GM18909 (cell line): ENCODE measurements around the gene SUPT20HL1.
"Not testable (repeated sequence)": the region's sequence is repeated elsewhere in the genome, so short reads cannot be mapped to it uniquely, and the experiment has no call there.

ENCODE experiments used
- ATAC-seq: cut with Tn5 transposase; IDR thresholded peaks from one replicate; pipeline ENCODE4 v1.9.1; 2021; ENCODE audit warnings: mild to moderate bottlenecking; ENCODE audit not compliant: unreplicated experiment, poor library complexity

The SUPT20HL1 gene

GRCh38 chrX:24362089-24362745 is 1.8 kb downstream of the SUPT20HL1 start:
- not testable (repeated sequence) for ATAC-seq

GRCh38 chrX:24363432-24364181 is 3.2 kb downstream of the SUPT20HL1 start:
- not testable (repeated sequence) for ATAC-seq

- no peak for ATAC-seq
Observed at GRCh38 chrX:24364326-24364725, 3.9 kb downstream of the SUPT20HL1 start.

- ATAC-seq, result no peak
Observed at GRCh38 chrX:24364851-24365538, 4.6 kb downstream of the SUPT20HL1 start.

- ATAC-seq, result not testable (repeated sequence)
Observed at GRCh38 chrX:24366762-24367400, 6.4 kb downstream of the SUPT20HL1 start.

GRCh38 chrX:24369816-24370215 is 9.4 kb downstream of the SUPT20HL1 start:
- ATAC-seq, result no peak

GRCh38 chrX:24371391-24371972 is 11.0 kb downstream of the SUPT20HL1 start:
- peak; percentile 80 for ATAC-seq

- ATAC-seq, result no peak
Observed at GRCh38 chrX:24372021-24372763, 11.8 kb downstream of the SUPT20HL1 start.

- no peak for ATAC-seq
Observed at GRCh38 chrX:24375600-24376131, 15.2 kb downstream of the SUPT20HL1 start.

- no peak for ATAC-seq
Observed at GRCh38 chrX:24376403-24376802, 16.0 kb downstream of the SUPT20HL1 start.

- ATAC-seq, result no peak
Observed at GRCh38 chrX:24377195-24377594, 16.8 kb downstream of the SUPT20HL1 start.

- ATAC-seq, result no peak
Observed at GRCh38 chrX:24377911-24378468, 17.6 kb downstream of the SUPT20HL1 start.

GRCh38 chrX:24378706-24379105 is 18.3 kb downstream of the SUPT20HL1 start:
- ATAC-seq, result no peak

GRCh38 chrX:24380262-24381187 is 20.1 kb downstream of the SUPT20HL1 start:
- ATAC-seq, result no peak

- ATAC-seq, result not testable (repeated sequence)
Observed at GRCh38 chrX:24382315-24382714, 21.9 kb downstream of the SUPT20HL1 start.

- no peak for ATAC-seq
Observed at GRCh38 chrX:24387724-24388123, 27.3 kb downstream of the SUPT20HL1 start.

GRCh38 chrX:24391389-24391788 is 30.9 kb downstream of the SUPT20HL1 start:
- no peak for ATAC-seq

GRCh38 chrX:24391843-24392242 is 31.4 kb downstream of the SUPT20HL1 start:
- ATAC-seq, result no peak
